ENCODE measurements around the gene C1QTNF8.

The C1QTNF8 gene

DNA sequence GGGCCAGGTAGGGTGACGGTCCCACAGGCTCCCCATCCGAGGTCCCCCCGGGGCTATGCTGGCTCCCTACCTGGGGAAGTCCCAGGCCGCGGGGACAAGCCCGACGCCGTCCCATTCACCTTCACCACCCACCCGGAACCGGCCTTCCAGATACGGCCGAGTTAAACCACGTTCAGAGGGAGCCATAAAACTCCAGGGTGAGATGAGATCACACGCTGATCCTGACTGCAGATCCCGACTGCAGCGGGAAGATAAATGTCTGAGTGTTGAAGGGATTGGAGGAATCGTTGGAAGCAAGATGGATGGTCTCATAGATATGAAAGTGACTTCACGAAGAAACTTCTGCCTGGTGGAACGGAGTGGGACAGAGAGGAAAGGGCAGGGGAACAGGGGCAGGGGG lies 13.6 kb upstream of the C1QTNF8 start:
- DNase-seq (ENCODE audit: low read depth in 2 of 2), result no peak

DNA sequence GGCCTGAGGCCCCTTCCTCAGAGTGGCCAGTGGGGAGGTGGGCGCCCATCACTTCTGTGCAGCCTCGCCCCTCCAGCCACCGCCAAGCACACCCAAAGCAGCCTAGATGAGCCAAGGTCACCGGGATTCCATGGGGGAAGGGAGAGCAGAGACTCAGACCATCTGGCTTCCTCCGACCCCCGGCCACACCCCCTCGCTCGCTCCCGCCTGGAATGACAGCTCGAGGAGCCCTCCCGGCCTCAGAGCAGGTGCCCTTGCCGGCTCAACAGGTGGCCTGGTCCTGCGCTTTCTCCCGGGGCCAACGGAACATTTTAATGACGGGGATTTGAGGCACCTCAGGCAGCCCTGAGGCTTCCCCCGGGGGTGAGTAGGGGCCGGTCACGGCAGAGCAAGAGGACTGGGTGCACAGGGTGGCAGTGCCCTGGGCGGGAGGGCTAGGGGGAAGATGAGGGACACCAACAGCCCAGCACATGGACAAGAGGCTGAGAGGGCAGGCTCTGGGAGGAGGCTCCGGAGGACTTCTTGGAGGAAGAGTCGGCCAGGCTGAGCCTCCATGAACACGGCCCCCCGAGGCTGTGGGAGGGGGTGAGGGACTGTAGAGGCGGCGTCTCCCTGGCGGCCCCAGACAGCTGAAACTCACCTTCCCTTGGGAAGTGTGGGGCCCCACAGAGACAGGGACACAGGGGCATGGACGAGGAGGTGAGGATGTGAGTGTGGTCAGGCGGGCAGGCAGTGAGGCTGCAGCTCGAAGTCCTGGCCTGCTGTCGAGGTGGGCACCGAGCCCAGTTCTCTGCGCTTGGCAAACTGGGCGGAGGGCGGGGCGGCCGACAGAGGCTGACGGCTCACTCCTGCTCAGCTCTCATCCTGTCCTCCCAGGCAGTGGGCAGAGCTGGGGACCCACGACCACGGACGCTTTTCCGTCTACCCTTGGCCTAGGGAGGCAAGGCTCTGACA lies 12.5 kb upstream of the C1QTNF8 start:
- DNase-seq (ENCODE audit: low read depth in 2 of 2), result no peak

DNA sequence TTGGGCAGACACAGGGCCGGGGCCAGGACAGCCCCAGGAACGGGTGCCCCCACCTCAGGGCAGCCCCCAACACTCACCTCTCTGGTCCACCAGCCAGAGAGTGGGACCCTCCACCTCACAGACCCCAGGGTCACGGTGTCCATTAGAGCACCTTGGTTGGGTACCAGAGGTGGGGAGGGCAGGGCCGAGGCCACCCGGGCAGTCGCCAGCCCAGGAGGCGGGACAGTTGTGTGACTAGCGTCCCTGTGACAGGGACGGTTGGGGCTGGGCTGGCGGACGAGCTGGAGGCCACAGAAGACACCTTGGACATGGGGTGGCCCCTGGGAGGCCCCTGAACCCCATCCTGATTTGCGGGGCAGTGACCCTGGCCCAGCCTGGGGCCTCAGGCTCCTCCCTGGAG lies 11.7 kb upstream of the C1QTNF8 start:
- DNase-seq (ENCODE audit: low read depth in 2 of 2), result no peak

DNA sequence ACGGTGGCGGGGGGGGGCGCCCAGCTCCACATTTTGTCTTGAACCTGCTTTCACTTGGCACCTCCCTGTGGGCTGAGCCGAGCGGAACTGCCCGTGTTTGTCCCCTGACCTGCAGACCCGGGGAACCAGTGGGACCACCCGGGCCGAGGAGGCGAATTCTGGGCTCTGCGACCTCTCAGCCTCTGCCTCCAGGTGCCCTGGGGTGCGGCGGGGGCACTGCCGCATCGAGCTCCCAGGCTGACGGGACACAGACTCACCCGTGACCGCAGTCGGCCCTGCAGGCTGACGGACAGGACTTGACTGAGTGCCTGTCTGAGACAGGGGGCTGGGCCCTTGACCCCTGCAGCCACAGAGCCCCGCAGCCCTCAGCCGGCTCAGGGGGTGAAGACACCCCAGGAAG lies 11.1 kb upstream of the C1QTNF8 start:
- no peak for DNase-seq (ENCODE audit: low read depth in 2 of 2)

DNA sequence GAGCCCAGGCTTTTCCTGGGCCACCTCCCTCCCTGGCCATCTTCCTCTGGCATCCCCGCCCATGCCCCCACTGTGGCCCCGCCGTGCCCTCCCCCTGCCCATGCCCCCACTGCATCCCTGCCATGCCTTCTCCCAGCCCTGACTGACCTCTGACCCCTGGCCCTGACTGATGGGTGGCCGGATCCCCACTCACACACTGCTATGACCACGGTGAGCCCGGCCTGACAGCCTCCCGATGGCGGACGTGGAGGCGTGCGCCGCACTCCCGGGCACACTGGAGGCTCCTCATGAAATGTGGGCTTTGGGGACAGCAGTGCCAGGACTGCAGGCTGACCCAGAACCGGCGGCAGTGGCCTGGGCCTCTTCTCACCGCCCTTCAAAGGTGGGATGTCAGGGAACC lies 10.6 kb upstream of the C1QTNF8 start:
- DNase-seq (ENCODE audit: low read depth in 2 of 2), result no peak

DNA sequence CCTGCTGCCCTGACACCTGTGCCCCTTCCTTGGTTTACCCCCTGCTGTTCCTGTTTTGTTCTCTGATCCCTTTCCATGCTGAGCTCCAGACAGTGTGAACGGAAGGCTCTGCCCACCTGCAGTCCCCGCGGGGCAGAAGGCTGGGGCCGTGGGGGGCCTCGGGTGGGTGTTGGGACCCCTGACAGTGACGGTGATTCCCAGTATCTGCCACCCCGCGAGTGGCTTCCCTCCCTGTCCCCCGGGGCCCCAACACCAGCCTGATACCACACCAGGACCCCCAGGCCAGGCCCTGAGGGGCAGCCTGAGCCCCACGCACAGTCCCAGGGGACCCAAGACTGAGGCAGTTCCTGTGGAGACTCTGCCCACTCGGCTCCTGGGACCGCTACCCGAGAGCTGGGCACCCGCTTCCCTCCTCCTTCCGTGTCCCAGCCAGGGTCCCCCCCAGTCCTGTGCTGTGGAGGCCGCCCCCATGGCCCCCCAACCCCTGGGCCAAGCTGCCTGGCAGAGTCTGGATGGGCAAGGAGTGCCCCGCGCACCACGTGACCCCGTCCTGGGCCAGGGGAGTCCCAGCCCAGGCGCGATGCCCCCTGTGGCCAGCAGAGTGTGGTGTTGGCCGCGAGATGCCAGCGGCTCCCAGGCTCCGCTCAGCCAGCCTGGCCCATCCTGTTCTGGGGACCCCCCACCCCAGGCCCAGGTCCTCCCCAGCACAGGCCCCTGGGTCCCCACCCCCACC lies 10.0 kb upstream of the C1QTNF8 start:
- DNase-seq (ENCODE audit: low read depth in 2 of 2), result peak in 1 of 2 donors; percentile 12

DNA sequence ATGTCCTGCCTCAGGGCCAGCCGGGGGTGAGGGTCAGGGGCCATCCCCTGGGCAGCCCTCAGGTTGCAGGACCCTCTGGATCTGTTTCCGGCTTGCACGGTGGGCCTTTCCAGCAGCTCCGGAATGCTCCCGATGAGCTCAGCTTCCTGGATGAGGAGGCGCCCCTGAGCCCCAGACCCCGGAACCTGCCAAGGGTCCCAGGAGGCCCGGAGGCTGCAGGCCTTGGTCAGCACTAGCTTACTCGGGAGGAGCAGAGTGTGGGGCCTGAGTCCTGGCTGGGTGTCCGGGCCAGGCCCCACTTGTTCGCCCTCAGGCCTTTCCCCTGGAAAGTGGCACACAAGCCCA lies 7.6 kb upstream of the C1QTNF8 start:
- no peak for DNase-seq (ENCODE audit: low read depth in 2 of 2)

DNA sequence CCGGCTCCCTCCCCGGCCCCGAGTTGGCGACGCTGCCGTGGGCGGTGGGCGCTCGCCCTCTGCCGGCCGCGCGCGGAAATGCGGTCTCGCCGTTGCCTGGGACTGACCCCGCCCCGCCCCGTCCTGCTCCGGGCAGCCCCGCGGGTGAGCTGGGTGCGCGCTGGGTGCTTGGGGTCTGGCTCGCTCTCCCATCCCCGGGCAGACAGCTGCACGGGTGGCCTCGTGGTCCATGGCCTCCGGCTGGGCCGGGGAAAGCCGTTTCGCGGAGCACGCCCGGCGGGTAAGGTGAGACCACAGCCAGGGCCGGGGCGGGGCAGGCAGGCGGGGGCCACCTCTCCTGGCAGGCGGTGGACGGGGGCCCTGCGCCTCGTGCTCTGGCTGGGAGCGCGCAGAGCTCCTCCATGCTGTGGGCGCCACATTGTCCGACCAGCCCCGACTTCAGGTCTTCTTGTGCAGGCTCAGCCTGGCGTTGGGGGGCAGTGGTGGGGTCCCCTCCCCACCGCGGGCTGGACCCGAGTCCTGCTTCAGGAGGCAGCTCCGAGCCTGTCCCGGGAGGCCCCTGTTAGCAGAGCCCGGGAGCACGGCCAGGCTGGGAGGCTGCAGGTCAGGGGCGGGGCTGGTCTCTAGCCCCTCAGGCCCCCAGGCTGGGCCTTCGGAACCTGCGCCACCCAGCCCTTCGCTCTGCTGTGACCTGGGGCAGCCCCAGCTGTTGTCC lies 7.0 kb upstream of the C1QTNF8 start:
- peak; percentile 16 to 29 for DNase-seq (ENCODE audit: low read depth in 2 of 2)

DNA sequence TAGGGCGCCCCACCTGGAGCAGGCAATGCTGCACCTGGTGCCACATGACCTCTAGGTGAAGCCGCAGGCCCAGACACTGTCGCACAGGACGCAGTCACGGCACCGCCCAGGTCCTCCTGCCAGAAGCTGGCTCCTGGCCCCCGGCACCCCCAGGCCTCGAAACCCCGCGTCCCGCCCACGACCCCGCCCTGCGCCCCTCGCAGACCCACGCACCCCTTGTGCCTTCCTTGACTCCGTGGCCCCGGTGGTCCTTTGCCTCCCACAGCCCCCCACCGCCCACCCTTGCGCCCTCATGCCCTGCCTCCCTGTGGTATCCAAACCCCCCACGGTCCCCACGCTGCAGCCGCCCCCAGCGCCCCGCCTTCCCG lies 6.3 kb upstream of the C1QTNF8 start:
- no peak for DNase-seq (ENCODE audit: low read depth in 2 of 2)

DNA sequence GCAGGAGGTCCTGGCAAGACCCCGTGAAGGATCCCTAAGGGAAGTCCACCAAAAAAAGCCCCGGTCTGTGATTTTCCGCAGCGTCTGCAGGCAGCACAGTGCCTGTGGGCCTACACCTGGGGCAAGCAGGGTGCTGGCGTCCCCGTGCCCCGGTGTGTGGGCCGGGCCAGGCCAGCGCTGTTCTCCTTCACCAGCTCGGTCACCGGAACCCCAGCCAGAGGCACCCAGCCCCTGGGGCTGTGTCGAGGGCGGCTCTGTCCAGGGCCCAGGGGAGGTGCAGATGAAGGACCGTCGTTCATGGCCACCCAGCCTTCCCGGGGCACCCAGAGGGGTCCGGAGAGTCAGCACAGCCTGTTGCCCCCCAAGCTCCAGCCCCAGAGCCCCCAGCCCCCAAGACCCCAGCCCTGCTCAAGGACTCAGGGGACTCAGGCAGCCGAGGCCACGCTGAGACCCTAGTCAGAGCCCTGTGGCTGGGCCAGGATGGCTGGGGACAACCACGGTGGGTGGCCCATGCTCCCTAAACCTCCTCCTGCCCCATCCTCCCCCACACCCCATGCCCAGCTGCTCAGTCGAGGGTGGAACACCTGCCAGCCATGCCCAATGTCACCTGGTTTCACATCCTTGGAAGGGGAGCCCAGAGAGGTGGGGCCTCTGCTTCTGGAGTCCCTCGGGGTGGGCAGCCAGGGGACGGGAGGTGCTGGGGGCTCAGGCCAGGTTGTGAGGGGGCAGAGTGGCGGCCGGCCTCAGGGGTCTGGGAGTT lies 5.7 kb upstream of the C1QTNF8 start:
- no peak for DNase-seq (ENCODE audit: low read depth in 2 of 2)

DNA sequence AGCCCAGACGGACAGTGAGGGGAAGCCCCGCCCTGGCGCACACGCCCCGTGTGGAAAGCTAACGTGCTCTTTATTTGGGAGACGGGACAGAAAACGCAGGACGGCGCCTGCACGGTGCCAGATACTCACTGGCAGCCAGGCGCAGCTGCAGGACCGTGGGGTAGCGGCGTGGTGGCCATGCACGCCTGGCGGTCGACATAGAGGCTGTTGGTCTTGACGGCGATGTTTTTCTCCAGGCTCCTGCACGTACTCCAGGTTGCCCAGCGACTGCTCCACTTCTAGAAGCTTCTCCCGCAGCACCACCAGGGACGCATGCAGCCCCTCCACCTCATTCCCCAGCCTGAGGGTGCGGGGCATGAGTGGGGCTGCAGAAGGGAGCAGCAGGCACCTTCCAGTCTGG lies 5.1 kb upstream of the C1QTNF8 start:
- no peak for DNase-seq (ENCODE audit: low read depth in 2 of 2)

DNA sequence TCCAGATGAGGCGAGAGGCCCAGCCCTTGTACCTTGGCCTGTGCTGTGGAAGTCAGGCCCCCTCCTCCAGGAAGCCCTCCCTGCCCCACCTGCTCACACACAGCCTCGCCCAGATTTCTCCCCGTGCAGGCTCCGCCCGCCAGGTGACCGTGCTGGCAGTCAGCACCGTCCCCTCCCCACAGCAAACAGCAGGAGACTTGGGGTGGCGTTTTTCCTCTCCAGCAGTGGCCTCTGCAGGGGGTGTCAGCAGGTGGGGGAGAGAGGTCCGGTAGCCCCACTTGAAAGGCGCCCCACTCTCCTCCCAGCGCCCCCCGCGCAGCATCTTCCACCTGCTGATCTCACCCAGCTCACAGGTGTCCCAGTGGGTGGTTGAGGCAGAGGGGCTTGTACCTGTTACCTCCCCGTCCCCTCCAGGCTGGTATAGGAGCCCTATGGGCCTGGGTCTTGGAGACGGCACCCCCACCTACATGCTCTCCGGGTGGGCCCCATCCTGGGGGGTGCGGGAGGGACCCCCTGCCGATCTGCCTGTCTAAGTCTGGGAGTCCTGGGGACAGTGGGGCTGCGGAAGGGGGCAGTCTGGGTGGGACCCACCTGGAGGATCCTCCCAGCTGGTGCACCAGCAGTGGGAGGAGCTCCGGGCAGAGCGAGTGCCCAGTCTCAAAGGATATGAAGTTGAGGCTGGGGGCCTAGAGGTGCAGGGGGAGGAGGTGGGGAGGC lies 4.2 kb upstream of the C1QTNF8 start:
- DNase-seq (ENCODE audit: low read depth in 2 of 2), result no peak

DNA sequence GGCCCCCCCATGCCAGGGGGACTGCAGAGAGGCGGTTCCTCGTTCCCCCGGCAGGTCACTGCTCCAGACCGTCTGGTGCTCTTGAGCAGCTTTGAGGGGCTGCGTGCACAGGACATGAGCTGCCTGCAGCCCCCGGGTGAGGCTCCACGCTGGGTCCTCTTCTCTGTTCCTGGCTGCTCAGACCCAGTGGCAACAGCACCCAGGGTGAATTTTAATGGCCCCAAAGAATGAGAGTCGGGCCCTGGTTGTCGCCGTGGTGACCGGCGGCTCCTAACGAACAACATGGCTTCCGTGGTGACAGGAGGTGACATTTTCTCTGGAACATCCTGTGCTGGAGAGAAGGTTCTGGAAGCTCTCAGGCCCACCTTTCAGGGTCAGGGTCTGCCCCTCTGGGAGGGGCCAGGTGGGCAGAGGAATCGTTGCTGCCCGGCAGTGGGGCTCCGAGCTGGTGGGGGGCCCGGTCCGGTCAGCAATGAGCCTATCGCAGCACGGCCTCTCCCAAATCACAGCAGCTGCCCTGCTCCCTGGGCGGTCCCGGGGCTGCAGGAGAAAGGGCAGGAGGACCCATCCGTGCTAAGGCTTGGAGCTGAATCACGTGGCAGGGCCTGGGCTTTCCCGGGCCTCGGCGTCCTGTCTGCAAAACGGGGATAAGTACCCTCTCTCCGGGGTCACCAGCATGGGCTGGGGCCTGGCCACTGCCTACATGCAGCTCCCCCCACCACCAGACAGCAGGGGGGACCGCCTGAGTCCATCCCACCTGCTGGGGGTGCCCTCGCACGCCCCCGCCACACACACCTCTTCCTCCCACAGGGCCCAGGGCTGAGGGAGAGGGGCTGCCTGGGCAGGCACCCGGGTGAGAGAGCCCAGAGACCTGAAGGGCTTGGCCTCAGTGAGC lies 3.4 kb upstream of the C1QTNF8 start:
- no peak for DNase-seq (ENCODE audit: low read depth in 2 of 2)

DNA sequence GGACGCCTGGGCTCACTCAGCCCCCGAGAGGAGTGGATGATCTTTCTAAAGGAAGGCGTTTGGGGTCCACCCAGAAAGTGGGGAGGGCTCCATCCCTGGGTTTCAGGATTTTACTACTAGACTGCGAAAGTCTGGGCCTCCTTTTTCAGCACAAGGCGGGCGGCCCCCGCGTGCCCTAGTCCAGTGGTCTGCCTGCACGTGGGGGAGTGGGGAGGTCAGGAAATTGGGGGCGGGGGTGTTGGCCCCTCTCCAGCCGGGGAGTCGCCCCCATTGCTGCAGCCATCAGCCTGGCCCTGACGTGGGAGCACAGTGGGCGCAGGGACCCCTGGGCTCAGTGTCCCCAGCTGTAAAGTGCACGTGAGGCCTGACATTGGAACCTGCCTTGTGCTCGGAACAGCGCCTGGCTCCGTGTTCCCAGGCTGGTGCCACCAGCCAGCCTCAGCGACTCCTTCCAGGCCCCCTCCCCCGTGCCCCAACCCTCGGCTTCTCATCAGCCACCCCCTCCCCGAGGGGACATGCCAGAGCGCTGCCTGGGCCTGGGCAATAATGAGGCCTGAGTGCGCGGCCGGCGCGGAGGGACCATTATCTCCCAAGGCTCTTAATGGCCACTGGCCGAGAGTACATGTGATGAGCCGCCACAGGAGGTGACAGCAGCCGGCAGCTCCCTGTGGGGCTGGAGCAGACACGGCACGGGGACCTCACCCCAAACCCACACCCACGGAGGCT lies 2.4 kb upstream of the C1QTNF8 start:
- no peak for DNase-seq (ENCODE audit: low read depth in 2 of 2)

DNA sequence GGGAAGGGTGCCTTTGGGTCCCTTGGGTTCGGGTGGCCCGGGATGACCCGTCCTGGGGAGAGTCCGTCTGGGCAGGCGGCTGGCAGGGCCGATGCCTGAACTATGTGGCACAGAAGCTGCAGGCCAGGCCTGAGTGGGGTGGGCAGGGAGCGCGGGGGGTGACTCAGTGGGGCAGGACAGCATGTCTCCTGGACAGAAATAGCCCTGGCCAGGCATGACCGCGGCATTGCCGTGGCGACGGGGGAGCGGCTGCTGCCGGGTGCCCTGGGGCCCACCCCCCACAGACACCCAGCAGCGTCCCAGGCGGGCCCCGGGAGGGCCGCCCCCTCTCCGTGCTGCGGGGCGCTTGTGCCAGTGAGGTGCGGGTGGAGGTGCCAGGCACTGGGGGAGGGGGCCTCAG lies 1.8 kb upstream of the C1QTNF8 start:
- DNase-seq (ENCODE audit: low read depth in 2 of 2), result no peak

DNA sequence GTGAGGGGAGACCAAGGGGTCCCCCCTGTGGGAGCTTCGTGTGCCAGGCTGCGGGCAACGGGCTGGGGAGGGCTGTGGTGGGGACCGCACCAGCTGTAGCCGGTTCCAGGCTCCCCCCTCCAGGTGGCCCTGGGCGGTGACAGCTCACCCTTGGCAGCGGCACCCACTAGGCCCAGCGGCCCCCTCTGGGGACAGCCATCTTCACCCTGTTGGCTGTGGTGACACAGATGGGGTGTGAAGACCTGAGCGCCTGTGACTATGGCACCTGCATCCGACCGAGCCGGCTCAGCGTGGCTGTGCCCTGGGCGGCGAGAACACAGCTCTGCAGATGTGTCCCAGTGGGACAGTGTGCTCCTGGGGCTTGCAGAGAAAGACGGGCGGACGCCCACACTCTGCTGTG lies 1.1 kb upstream of the C1QTNF8 start:
- no peak for DNase-seq (ENCODE audit: low read depth in 2 of 2)

DNA sequence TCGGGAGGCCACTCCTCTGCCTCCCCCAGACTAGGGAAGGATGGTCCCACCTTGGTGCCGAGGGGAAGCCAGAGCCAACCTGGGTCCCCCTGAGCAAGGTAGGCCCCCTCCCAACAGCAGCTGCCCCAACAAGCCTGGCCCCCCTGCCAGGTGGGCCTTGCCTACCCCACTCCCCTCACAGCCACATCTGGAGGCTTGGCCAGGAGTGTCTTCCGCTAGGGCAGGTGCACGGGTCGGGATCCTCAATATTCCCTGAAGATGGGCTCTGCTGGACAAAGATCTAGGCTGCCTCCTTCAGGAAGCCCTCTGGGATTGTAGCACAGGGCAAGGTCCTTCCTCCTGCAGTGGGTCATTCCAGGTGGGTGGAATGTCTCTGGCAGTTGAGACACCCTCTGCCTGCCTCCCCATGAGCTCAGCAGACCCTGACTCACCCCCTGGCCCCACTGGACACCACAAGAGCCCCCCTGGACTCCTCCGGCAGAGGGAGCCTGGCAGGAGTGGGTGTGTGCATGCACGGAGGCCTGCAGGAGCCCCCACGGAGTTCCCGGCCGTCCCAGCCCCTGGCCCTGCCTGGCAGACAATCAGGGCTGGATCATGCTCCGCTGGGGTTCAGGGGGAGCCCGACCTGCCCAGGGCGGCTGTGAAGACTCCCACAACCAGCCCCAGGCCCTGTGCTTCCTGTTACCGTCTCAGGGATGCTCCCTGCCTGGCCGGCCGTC lies 435 bp downstream of the C1QTNF8 start:
- no peak for DNase-seq (ENCODE audit: low read depth in 2 of 2)

DNA sequence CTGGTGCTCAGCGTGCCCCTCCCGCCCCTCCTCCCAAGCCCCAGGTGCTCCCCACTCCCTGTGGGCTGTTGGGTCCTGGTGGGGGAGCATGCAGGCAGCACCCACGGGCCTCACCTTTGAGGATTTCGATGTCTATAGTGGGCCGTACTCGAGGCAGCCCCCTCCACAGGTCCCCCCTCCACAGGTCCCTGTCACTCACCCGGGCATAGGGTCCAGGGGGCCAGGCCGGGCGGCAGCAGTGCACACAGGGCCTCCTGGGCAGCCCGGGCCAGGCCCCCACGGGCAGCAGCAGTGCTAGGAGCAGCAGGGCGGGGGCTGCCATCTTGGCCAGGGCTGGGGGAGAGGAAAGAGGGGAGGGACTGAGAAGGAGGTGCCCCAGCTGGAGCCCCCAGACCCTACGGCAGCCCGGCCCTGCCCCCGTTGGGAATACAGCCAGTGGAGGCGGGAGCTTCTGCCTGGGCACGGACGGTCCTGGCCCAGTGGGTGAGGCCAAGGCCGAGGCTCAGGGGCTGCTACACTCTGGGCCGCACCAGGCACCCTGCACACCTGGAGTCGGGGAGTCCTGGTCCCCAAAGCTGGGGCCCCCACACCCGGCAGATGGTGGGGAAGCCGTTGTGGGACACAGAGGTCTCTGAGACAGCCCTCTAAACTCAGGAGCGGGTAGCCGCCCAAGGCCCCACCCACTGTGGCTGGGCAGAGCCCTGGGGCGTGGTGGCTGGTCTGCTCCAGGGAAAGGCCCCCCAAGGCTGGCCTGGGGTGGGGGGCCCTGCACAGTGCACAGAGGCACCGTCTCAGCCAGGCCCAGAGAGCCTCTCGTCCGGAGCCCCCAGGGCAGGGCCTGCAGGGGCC lies 1.2 kb downstream of the C1QTNF8 start:
- no peak for DNase-seq (ENCODE audit: low read depth in 2 of 2)

All from stimulated activated CD8-positive, alpha-beta memory T cell treated with anti-CD3 and anti-CD28 coated beads, Interleukin-15, amount 100 ng/mL, for 4 hours (primary cell).